ENCODE data around the gene SPAG17. TPM values are rescaled to one million over a fixed set of nuclear protein-coding genes. Genes with fewer than 3 reads are reported as not detected.

SPAG17 gene
- polyA plus RNA-seq, 1 donor (not counting 4 experiments of a cell fraction or from before 2014, with no cell fraction given): 0.52 TPM

GRCh38 chr1:118223426-118223825 lies 38.4 kb upstream of the SPAG17 start:
- Histone ChIP-seq H3K4me1 (ENCODE audit: control insufficient read depth, extremely low read depth, insufficient read depth, low read length) (no peaks in the 10 kb centered on the region), H3K27me3 (ENCODE audit: control insufficient read depth, extremely low read depth, insufficient read depth, low read length) (no peaks in the 10 kb centered on the region), H3K4me2 (ENCODE audit: control insufficient read depth, extremely low read depth, insufficient read depth, low read depth, low read length) (no peak overlapping the region), H3K27ac (ENCODE audit: control insufficient read depth, insufficient read depth, low read length) (no peak overlapping the region), H3K79me2 (ENCODE audit: control insufficient read depth, insufficient read depth, low read length) (no peaks in the 10 kb centered on the region), H3K9me1 (ENCODE audit: control insufficient read depth, extremely low read depth, insufficient read depth, low read length) (no peaks in the 10 kb centered on the region), H4K20me1 (ENCODE audit: control insufficient read depth, extremely low read depth, insufficient read depth, low read length) (no peaks in the 10 kb centered on the region), H3K36me3 (ENCODE audit: control insufficient read depth in 2 of 2, extremely low read depth in 1 of 2, insufficient read depth in 2 of 2, low read length in 2 of 2) (no peaks in the 10 kb centered on the region), H2AFZ (ENCODE audit: control insufficient read depth, low read length) (no peak overlapping the region), H3K9ac (ENCODE audit: control insufficient read depth, extremely low read depth, insufficient read depth, low read length) (no peak overlapping the region), H3K4me3 (ENCODE audit: control insufficient read depth in 2 of 3, extremely low read depth in 1 of 3, insufficient read depth in 2 of 3, low read depth in 1 of 3, low read length in 3 of 3) (no peak overlapping the region), H3K9me3 (ENCODE audit: control insufficient read depth, low read depth, low read length) (no peaks in the 10 kb centered on the region)
- FAIRE-seq (no peak), DNase-seq (ENCODE audit: low read depth, low spot score) (no peak)
- TF ChIP-seq EZH2 (IDR thresholded peaks at IDR 0.05; ENCODE audit: low read length) (no peak), CTCF (optimal IDR thresholded peaks at IDR 0.05 in 1 of 3, IDR thresholded peaks at IDR 0.05 in 1 of 3, conservative IDR thresholded peaks at IDR 0.05 in 1 of 3; ENCODE audit: extremely low read depth in 1 of 3, insufficient read depth in 2 of 3, low read length in 3 of 3) (peak in 2 of 3 experiments; percentile 9 to 34)
- dilution Hi-C loops (cut with MboI; ENCODE audit: extremely low pct_ligation_motif_present, low sequenced_read_pairs): no loop called here

DNA sequence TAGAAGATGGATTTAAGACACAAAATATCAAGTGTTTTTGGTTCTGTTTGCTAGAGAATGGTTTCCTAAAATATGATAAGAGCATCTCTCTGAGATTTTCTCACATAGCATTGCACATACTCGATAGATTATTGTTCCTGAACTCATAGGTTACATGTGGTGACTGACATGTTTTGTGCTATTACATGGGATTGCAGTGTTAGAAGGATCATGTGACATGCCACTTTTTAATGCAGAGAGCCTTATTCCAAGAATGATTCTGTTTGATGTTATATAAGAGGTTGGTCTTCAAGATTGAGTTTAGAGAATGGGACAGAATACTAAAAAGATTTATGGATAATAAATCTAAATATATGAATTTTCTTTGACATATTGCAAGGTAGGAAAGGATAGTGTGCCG lies 34.4 kb upstream of the SPAG17 start:
- no peak for DNase-seq (ENCODE audit: low read depth, low spot score)
- Histone ChIP-seq H3K9me1 (ENCODE audit: control insufficient read depth, extremely low read depth, insufficient read depth, low read length) (no peaks in the 10 kb centered on the region), H4K20me1 (ENCODE audit: control insufficient read depth, extremely low read depth, insufficient read depth, low read length) (no peaks in the 10 kb centered on the region), H3K4me3 (ENCODE audit: control insufficient read depth in 2 of 3, extremely low read depth in 1 of 3, insufficient read depth in 2 of 3, low read depth in 1 of 3, low read length in 3 of 3) (no peak overlapping the region), H3K9ac (ENCODE audit: control insufficient read depth, extremely low read depth, insufficient read depth, low read length) (no peak overlapping the region), H3K4me2 (ENCODE audit: control insufficient read depth, extremely low read depth, insufficient read depth, low read depth, low read length) (no peak overlapping the region), H3K27me3 (ENCODE audit: control insufficient read depth, extremely low read depth, insufficient read depth, low read length) (no peaks in the 10 kb centered on the region), H3K36me3 (ENCODE audit: control insufficient read depth in 2 of 2, extremely low read depth in 1 of 2, insufficient read depth in 2 of 2, low read length in 2 of 2) (no peaks in the 10 kb centered on the region), H3K27ac (ENCODE audit: control insufficient read depth, insufficient read depth, low read length) (no peak overlapping the region), H3K9me3 (ENCODE audit: control insufficient read depth, low read depth, low read length) (no peaks in the 10 kb centered on the region), H3K79me2 (ENCODE audit: control insufficient read depth, insufficient read depth, low read length) (no peaks in the 10 kb centered on the region), H2AFZ (ENCODE audit: control insufficient read depth, low read length) (no peak overlapping the region), H3K4me1 (ENCODE audit: control insufficient read depth, extremely low read depth, insufficient read depth, low read length) (no peaks in the 10 kb centered on the region)
- TF ChIP-seq EZH2 (IDR thresholded peaks at IDR 0.05; ENCODE audit: low read length) (no peak), CTCF (optimal IDR thresholded peaks at IDR 0.05 in 1 of 3, IDR thresholded peaks at IDR 0.05 in 1 of 3, conservative IDR thresholded peaks at IDR 0.05 in 1 of 3; ENCODE audit: extremely low read depth in 1 of 3, insufficient read depth in 2 of 3, low read length in 3 of 3) (no peak)
- dilution Hi-C loops (cut with MboI; ENCODE audit: extremely low pct_ligation_motif_present, low sequenced_read_pairs): no loop called here
- FAIRE-seq: no peak
